Lower leg skin (tissue), 4 donors: Measurements from ENCODE around the gene RBM45. TPM values are rescaled to one million over a fixed set of nuclear protein-coding genes. Genes with fewer than 3 reads are reported as not detected.
"Not testable (repeated sequence)": the region's sequence is repeated elsewhere in the genome, so short reads cannot be mapped to it uniquely, and the experiment has no call there.

Experiments used
- DNase-seq, 2 donors: peaks; one replicate each; pipeline ENCODE4 v3.0.0-alpha.2; 2019; ENCODE audit warnings: low spot score in 2 of 2
- H3K4me3 ChIP-seq: fragments of 200-600 bp; sonication (generic); 2 replicates; pipeline ENCODE4 v1.5.1; 2017; ENCODE audit warnings: mild to moderate bottlenecking, low read depth; ENCODE audit not compliant: poor library complexity, severe bottlenecking
- POLR2A ChIP-seq, 2 donors: fragments of 450-650 bp; IDR thresholded peaks; one replicate each; pipeline ENCODE4 v1.6.1; 2016 to 2017; ENCODE audit warnings: antibody characterized with exemption in 2 of 2, mild to moderate bottlenecking in 1 of 2, moderate library complexity in 1 of 2
- WGBS, 2 donors: methylation state at CpG; one replicate each; pipeline ENCODE4 v1.1.5; 2018; 5-methylcytosine and 5-hydroxymethylcytosine counted together
- intact Hi-C: fragments of 100-400 bp; cut with DNase I; formaldehyde crosslinking; loops from one replicate; pipeline ENCODE4 v1.15.0; 2023; ENCODE audit warnings: low total_unique reads
- total RNA-seq, 4 donors: library from RNA; depleted of rRNA; stranded (reverse); fragments of >200 nt; gene quantifications; one replicate each; pipeline ENCODE4 v1.1.0, GENCODE V29; 2016
- TF ChIP-seq, protein P1 (sequence below), 3 donors: fragments of 450-650 bp; IDR thresholded peaks; one replicate each; pipeline ENCODE4 v1.5.1; 2016; ENCODE audit warnings: antibody characterized with exemption in 3 of 3, mild to moderate bottlenecking in 3 of 3, moderate library complexity in 2 of 3

RBM45 gene
- total RNA-seq, 4 donors from 2014 or later, result 4.8 to 9.0 (median 8.4) TPM

DNA sequence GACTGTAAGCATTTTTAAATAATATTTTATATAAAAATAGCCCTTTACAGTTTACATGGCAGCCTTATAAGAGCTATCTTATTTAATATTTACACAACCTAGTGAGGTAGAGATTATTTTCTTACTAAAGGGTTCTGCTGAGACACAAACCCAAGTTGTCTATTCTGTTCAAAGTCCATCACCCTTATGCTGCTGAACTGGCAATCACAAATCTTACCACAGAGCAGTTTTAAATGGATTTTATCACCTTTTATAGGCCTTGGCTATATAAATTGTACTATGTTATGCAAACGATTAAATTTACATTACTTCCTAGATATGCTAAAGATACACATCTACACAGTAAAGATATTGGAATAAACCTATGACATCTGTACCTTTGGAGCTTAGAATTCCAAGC is 40.7 kb downstream of the RBM45 start:
- no peak for DNase-seq
- intact Hi-C loops, result no loop called here
- WGBS, 2 donors, result 33 to 73% methylated on average over 1 of the region's 1 CpG
- TF ChIP-seq, protein P1, sequence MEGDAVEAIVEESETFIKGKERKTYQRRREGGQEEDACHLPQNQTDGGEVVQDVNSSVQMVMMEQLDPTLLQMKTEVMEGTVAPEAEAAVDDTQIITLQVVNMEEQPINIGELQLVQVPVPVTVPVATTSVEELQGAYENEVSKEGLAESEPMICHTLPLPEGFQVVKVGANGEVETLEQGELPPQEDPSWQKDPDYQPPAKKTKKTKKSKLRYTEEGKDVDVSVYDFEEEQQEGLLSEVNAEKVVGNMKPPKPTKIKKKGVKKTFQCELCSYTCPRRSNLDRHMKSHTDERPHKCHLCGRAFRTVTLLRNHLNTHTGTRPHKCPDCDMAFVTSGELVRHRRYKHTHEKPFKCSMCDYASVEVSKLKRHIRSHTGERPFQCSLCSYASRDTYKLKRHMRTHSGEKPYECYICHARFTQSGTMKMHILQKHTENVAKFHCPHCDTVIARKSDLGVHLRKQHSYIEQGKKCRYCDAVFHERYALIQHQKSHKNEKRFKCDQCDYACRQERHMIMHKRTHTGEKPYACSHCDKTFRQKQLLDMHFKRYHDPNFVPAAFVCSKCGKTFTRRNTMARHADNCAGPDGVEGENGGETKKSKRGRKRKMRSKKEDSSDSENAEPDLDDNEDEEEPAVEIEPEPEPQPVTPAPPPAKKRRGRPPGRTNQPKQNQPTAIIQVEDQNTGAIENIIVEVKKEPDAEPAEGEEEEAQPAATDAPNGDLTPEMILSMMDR (IDR thresholded peaks at IDR 0.05), result no peak
- TF ChIP-seq POLR2A (IDR thresholded peaks at IDR 0.05), result no peak
- H3K4me3 ChIP-seq, result no peak overlapping the region

DNA sequence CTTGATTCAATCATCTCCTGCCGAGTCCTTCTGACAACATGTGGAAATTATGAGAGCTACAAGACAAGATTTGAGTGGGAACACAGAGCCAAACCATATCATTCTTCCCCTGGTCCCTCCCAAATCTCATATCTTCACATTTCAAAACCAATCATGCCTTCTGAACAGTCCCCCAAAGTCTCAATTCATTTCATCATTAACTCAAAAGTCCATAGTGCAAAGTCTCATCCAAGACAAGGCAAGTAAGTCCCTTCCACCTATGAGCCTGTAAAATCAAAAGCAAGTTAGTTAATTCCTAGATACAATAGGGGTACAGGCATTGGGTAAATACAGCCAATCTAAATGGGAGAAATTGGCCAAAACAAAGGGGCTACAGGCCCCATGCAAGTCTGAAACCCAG is 41.6 kb downstream of the RBM45 start:
- 67 to 81% methylated on average over 1 of the region's 1 CpG for WGBS, 2 donors

GRCh38 chr2:178155524-178155923 is 43.3 kb downstream of the RBM45 start:
- TF ChIP-seq POLR2A (IDR thresholded peaks at IDR 0.05), result no peak
- TF ChIP-seq, protein P1 (IDR thresholded peaks at IDR 0.05), result no peak
- no peak overlapping the region for H3K4me3 ChIP-seq
- DNase-seq, result no peak
- 92 to 96% methylated on average over 1 of the region's 1 CpG for WGBS, 2 donors
- intact Hi-C loops, result no loop called here

More for the DNA sequence above, 41.6 kb downstream of the RBM45 start:
- DNase-seq, intact Hi-C loops, H3K4me3 ChIP-seq: not testable (repeated sequence)

- TF ChIP-seq POLR2A (IDR thresholded peaks at IDR 0.05), result no peak
- TF ChIP-seq, protein P1 (IDR thresholded peaks at IDR 0.05), result no peak
- intact Hi-C loops, result no loop called here
- 86 to 91% methylated on average over 5 of the region's 5 CpGs for WGBS, 2 donors
Observed at GRCh38 chr2:178157574-178157973, 45.3 kb downstream of the RBM45 start.

DNA sequence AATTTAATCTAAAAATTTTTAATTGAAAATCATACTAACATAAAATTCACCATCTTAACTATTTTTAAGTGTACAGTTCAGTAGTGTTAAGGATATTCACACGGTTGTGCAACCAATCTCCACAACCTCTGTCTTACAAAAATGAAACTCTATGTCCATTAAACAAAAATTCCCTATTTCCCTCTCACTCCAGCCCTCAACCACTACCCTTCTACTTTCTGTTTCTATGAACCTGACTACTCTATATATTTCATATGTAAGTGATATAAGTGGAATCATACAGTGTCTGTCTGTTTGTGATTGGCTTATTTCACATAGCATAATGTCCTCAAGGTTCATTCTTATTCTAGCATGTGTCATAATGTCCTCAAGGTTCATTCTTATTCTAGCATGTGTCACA is 47.7 kb downstream of the RBM45 start:
- DNase-seq, result no peak
- TF ChIP-seq, protein P1 (IDR thresholded peaks at IDR 0.05), result no peak
- no peak for TF ChIP-seq POLR2A (IDR thresholded peaks at IDR 0.05)
- 86 to 88% methylated on average over 1 of the region's 1 CpG for WGBS, 2 donors
- intact Hi-C loops, result no loop called here
- H3K4me3 ChIP-seq, result no peak overlapping the region

More at GRCh38 chr2:178157574-178157973, 45.3 kb downstream of the RBM45 start:
- no peak for DNase-seq
- no peak overlapping the region for H3K4me3 ChIP-seq

- intact Hi-C loops, result no loop called here
- TF ChIP-seq, protein P1 (IDR thresholded peaks at IDR 0.05), result no peak
- no peak for TF ChIP-seq POLR2A (IDR thresholded peaks at IDR 0.05)
Observed at GRCh38 chr2:178160601-178161000, 48.4 kb downstream of the RBM45 start.

More at GRCh38 chr2:178160601-178161000, 48.4 kb downstream of the RBM45 start:
- WGBS, 2 donors, result 92 to 94% methylated on average over 1 of the region's 1 CpG
- DNase-seq, result no peak
- H3K4me3 ChIP-seq, result no peak overlapping the region
